Stomach (tissue), 19 donors: ENCODE data around the gene SNX30. TPM values are rescaled to one million over a fixed set of nuclear protein-coding genes. Genes with fewer than 3 reads are reported as not detected.

Source experiments
- DNase-seq, 2 donors: peaks; one replicate each; pipeline versions ENCODE4 v3.0.0 to v3.0.0-alpha.2; 2013 to 2019
- H3K27ac ChIP-seq, 5 donors: fragments of 200-600 bp in 4 of 5; sonication (generic) in 4 of 5; one replicate each; pipeline ENCODE4 v1.5.1; 2013 to 2019; ENCODE audit warnings: mild to moderate bottlenecking in 1 of 5, moderate library complexity in 1 of 5
- H3K27me3 ChIP-seq, 3 donors: fragments of 200-600 bp; sonication (generic); one replicate each; pipeline ENCODE4 v1.5.1; 2017 to 2019; ENCODE audit warnings: mixed run types in 1 of 3
- H3K36me3 ChIP-seq, 4 donors: fragments of 200-600 bp; sonication (generic); 1 replicate in 3 of 4; 2 replicates in 1 of 4; pipeline ENCODE4 v1.5.1; 2016 to 2019
- H3K4me1 ChIP-seq, 4 donors: fragments of 200-600 bp; sonication (generic); one replicate each; pipeline ENCODE4 v1.5.1; 2016 to 2019
- H3K4me3 ChIP-seq, 4 donors: fragments of 200-600 bp; sonication (generic) in 3 of 4; one replicate each; pipeline ENCODE4 v1.5.1; 2016 to 2019; ENCODE audit warnings: mild to moderate bottlenecking in 1 of 4
- H3K9me3 ChIP-seq, 4 donors: fragments of 200-600 bp; sonication (generic); one replicate each; pipeline ENCODE4 v1.5.1; 2016 to 2019
- CTCF ChIP-seq, 7 experiments: fragments of 450-650 bp in 4 of 7; fragments of 200-600 bp in 3 of 7; sonication (generic) in 3 of 7; IDR thresholded peaks; one replicate each; pipeline ENCODE4 v1.5.1; 2016 to 2019; ENCODE audit warnings: antibody characterized with exemption in 7 of 7, control low read depth in 2 of 7, mild to moderate bottlenecking in 1 of 7
- EP300 ChIP-seq: sonication (generic); formaldehyde crosslinking; IDR thresholded peaks from one replicate; pipeline ENCODE4 v1.6.1; 2017; ENCODE audit warnings: antibody characterized with exemption
- POLR2A ChIP-seq, 4 donors: fragments of 450-650 bp; IDR thresholded peaks; one replicate each; pipeline ENCODE4 v1.6.1; 2016; ENCODE audit warnings: antibody characterized with exemption in 4 of 4, control low read depth in 2 of 4, mild to moderate bottlenecking in 1 of 4, moderate library complexity in 1 of 4
- POLR2AphosphoS5 ChIP-seq, 3 donors: sonication (generic); formaldehyde crosslinking; IDR thresholded peaks; one replicate each; pipeline ENCODE4 v1.6.1; 2016; ENCODE audit warnings: antibody characterized with exemption in 3 of 3
- WGBS, 5 donors: extraction: QIAGEN DNeasy Blood & Tissue Kit in 3 of 5; methylation state at CpG; one replicate each; pipeline versions ENCODE4 v1.1.5 to v1.1.7; 2013 to 2018; 5-methylcytosine and 5-hydroxymethylcytosine counted together
- intact Hi-C: fragments of 100-400 bp; cut with DNase I; formaldehyde crosslinking; loops from one replicate; pipeline ENCODE4 v1.15.1; 2023; ENCODE audit warnings: low total_unique reads
- long read RNA-seq, 10 donors: transcript quantifications; one replicate each; lab custom pipeline, GENCODE V29; 2026
- polyA plus RNA-seq, 3 donors: library from polyadenylated mRNA; stranded (reverse); fragments of 200-250 nt; gene quantifications; one replicate each; pipeline ENCODE4 v1.2.3, GENCODE V29; 2013
- total RNA-seq, 5 donors: library from RNA; depleted of rRNA; stranded (reverse); fragments of >200 nt; gene quantifications; one replicate each; pipeline versions ENCODE4 v1.1.0 to v1.2.3, GENCODE V29; 2014 to 2016
- donor health status: healthy with polysubstance abuse.
- donor health status: Bipolar disorder and iron deficiency.
- donor health status: healthy.

The SNX30 gene
- total RNA-seq (10 to 100 TPM in 3 of 5 donors, 1 to 10 TPM in 2; 1.2 to 37.1 (median 16.3) TPM), polyA plus RNA-seq (1 to 10 TPM; 1.5 to 4.0 (median 3.1) TPM)
- long read RNA-seq, donor 1, full-length matches to known transcripts: 1 of 1 reads
- long read RNA-seq, donor 1, partial matches to known transcripts: 0 of 1 reads
- long read RNA-seq, donor 1, other reads (novel, unspliced or antisense): 0 of 1 reads
- long read RNA-seq, donor 2, full-length matches to known transcripts: 2 of 2 reads
- long read RNA-seq, donor 2, partial matches to known transcripts: 0 of 2 reads
- long read RNA-seq, donor 2, other reads (novel, unspliced or antisense): 0 of 2 reads
- long read RNA-seq, donor 3, full-length matches to known transcripts: 2 of 2 reads
- long read RNA-seq, donor 3, partial matches to known transcripts: 0 of 2 reads
- long read RNA-seq, donor 3, other reads (novel, unspliced or antisense): 0 of 2 reads
- long read RNA-seq, donor 4: 0 reads
- long read RNA-seq, donor 5, full-length matches to known transcripts: 1 of 1 reads
- long read RNA-seq, donor 5, partial matches to known transcripts: 0 of 1 reads
- long read RNA-seq, donor 5, other reads (novel, unspliced or antisense): 0 of 1 reads
- long read RNA-seq, donor 6, full-length matches to known transcripts: 1 of 1 reads
- long read RNA-seq, donor 6, partial matches to known transcripts: 0 of 1 reads
- long read RNA-seq, donor 6, other reads (novel, unspliced or antisense): 0 of 1 reads
- long read RNA-seq, donor 7, full-length matches to known transcripts: 2 of 2 reads
- long read RNA-seq, donor 7, partial matches to known transcripts: 0 of 2 reads
- long read RNA-seq, donor 7, other reads (novel, unspliced or antisense): 0 of 2 reads
- long read RNA-seq, donor 8: 0 reads
- long read RNA-seq, donor 9: 0 reads
- long read RNA-seq, donor 10: 0 reads

GRCh38 chr9:112750016-112750763 is at the start of gene SNX30:
Gene SNX30, plus strand, starts transcription at chr9:112750760. Its CDS starts 242 bp downstream, at chr9:112751002.
- Histone ChIP-seq H3K36me3 (no peaks in the 10 kb centered on the region), H3K4me1 (peaks cover 27 to 53% (median 51%) of the 10 kb centered on the region in 4 donors), H3K27me3 (no peaks in the 10 kb centered on the region), H3K9me3 (no peaks in the 10 kb centered on the region), H3K4me3 (peak within 1 kb of the TSS; percentile 98 to 99 (median 98)), H3K27ac (peak within 1 kb of the TSS; percentile 77 to 92 (median 85))
- TF ChIP-seq EP300: no peak
- peak in 2 of 4 donors; percentile 28 to 51 for TF ChIP-seq POLR2A (IDR thresholded peaks at IDR 0.05)
- TF ChIP-seq POLR2AphosphoS5 (IDR thresholded peaks at IDR 0.05): peak; percentile 49 to 95 (median 95)
- TF ChIP-seq CTCF (IDR thresholded peaks at IDR 0.05): peak in 1 of 7 experiments; percentile 23
- DNase-seq: peak; percentile 92 to 97
- WGBS, 5 donors: 6 to 15% (median 8%) methylated on average over 21 to 49 of the region's 49 CpGs
- intact Hi-C loops: no loop called here

GRCh38 chr9:112703304-112703703 is 47.3 kb upstream of the SNX30 start:
- Histone ChIP-seq H3K4me3 (no peak overlapping the region), H3K36me3 (peaks cover 0 to 30% (median 24%) of the 10 kb centered on the region in 4 donors), H3K4me1 (peaks cover 3 to 12% (median 8%) of the 10 kb centered on the region in 4 donors), H3K9me3 (no peaks in the 10 kb centered on the region), H3K27ac (no peak overlapping the region), H3K27me3 (no peaks in the 10 kb centered on the region)
- TF ChIP-seq POLR2A (IDR thresholded peaks at IDR 0.05) (no peak), CTCF (IDR thresholded peaks at IDR 0.05) (no peak), POLR2AphosphoS5 (IDR thresholded peaks at IDR 0.05) (no peak), EP300 (no peak)
- DNase-seq: no peak
- intact Hi-C loops: no loop called here
- 87 to 94% (median 91%) methylated on average over 2 of the region's 2 CpGs for WGBS, 5 donors

- 28 to 47% (median 35%) methylated on average over 6 of the region's 6 CpGs for WGBS, 5 donors
- peaks cover 3 to 14% (median 9%) of the 10 kb centered on the region in 4 donors for H3K4me1 ChIP-seq
- H3K27me3 ChIP-seq: no peaks in the 10 kb centered on the region
- no peak overlapping the region for H3K4me3 ChIP-seq
- no peaks in the 10 kb centered on the region for H3K9me3 ChIP-seq
- peak; percentile 36 to 81 for DNase-seq
- peaks cover 0 to 22% (median 12%) of the 10 kb centered on the region in 4 donors for H3K36me3 ChIP-seq
- intact Hi-C loops: no loop called here
- TF ChIP-seq EP300 (no peak), POLR2A (IDR thresholded peaks at IDR 0.05) (no peak), POLR2AphosphoS5 (IDR thresholded peaks at IDR 0.05) (no peak), CTCF (IDR thresholded peaks at IDR 0.05) (peak in 5 of 7 experiments; percentile 16 to 60 (median 28))
- no peak overlapping the region for H3K27ac ChIP-seq
Measured at GRCh38 chr9:112705768-112706427, 44.7 kb upstream of the SNX30 start.
